HepG2 (cell line): ENCODE results near the gene SESN2. TPM values are rescaled to one million over a fixed set of nuclear protein-coding genes. Genes with fewer than 3 reads are reported as not detected.

Source experiments
- CAMTA2 ChIP-seq: sonication (generic); formaldehyde crosslinking; IDR thresholded peaks from 2 replicates; pipeline ENCODE4 v1.4.0; 2020; ENCODE audit warnings: mild to moderate bottlenecking, missing genetic modification reagents, borderline replicate concordance
- CENPX ChIP-seq: sonication (generic); formaldehyde crosslinking; IDR thresholded peaks from 2 replicates; pipeline ENCODE4 v1.9.0; 2021; ENCODE audit warnings: mild to moderate bottlenecking, missing genetic modification reagents, moderate library complexity
- KLF9 ChIP-seq: IDR thresholded peaks from 2 replicates; pipeline ENCODE4 v1.6.1; 2016; ENCODE audit warnings: low read depth
- PAWR ChIP-seq: sonication (generic); formaldehyde crosslinking; IDR thresholded peaks from 2 replicates; pipeline ENCODE4 v1.4.0; 2020; ENCODE audit warnings: missing genetic modification reagents, mild to moderate bottlenecking, borderline replicate concordance
- PTBP1 ChIP-seq: fragments of 200-400 bp; formaldehyde crosslinking; IDR thresholded peaks from 2 replicates; pipeline ENCODE4 v1.6.1; 2018; ENCODE audit warnings: low read length, low read depth; ENCODE audit not compliant: poor library complexity, severe bottlenecking
- SUZ12 ChIP-seq: fragments of 150-350 bp; IDR thresholded peaks from 2 replicates; pipeline ENCODE4 v1.6.1; 2014; ENCODE audit warnings: low read depth, low read length
- TBP ChIP-seq: sonication (generic); formaldehyde crosslinking; IDR thresholded peaks from 2 replicates; pipeline ENCODE4 v1.5.0; 2020; ENCODE audit warnings: missing genetic modification reagents
- ZC3H4 ChIP-seq: sonication (generic); formaldehyde crosslinking; IDR thresholded peaks from 2 replicates; pipeline ENCODE4 v1.4.0; 2020; ENCODE audit warnings: missing genetic modification reagents, borderline replicate concordance
- ZNF30 ChIP-seq: sonication (generic); formaldehyde crosslinking; IDR thresholded peaks from 2 replicates; pipeline ENCODE4 v1.5.0; 2020; ENCODE audit warnings: mild to moderate bottlenecking, missing genetic modification reagents
- ZNF44 ChIP-seq: sonication (generic); formaldehyde crosslinking; IDR thresholded peaks from 2 replicates; pipeline ENCODE4 v1.5.1; 2020; ENCODE audit warnings: mild to moderate bottlenecking, missing genetic modification reagents
- ZNF496 ChIP-seq: sonication (generic); formaldehyde crosslinking; IDR thresholded peaks from 2 replicates; pipeline ENCODE4 v1.8.1; 2023; ENCODE audit warnings: mild to moderate bottlenecking, moderate library complexity, missing genetic modification reagents; ENCODE audit not compliant: insufficient replicate concordance
- ZNF609 ChIP-seq: sonication (generic); formaldehyde crosslinking; IDR thresholded peaks from 2 replicates; pipeline ENCODE4 v1.4.0; 2020; ENCODE audit warnings: mild to moderate bottlenecking, missing genetic modification reagents, borderline replicate concordance
- ZNF678 ChIP-seq: sonication (generic); formaldehyde crosslinking; IDR thresholded peaks from 2 replicates; pipeline ENCODE4 v1.4.0; 2020; ENCODE audit warnings: mild to moderate bottlenecking, missing genetic modification reagents
- polyA plus RNA-seq, 8 experiments: library from polyadenylated mRNA; depleted of rRNA in 3 of 8; stranded (reverse) in 7 of 8; unstranded in 1 of 8; fragments of >200 nt; fragmentation: Illumina TruSeq in 4 of 8; extraction: Trizol in 4 of 8; gene quantifications; 2 replicates each; pipeline versions ENCODE4 v1.2.1 to v1.2.3, GENCODE V29; 2011 to 2016; ENCODE audit warnings: low read depth in 4 of 8, missing spikeins in 1 of 8, mixed read lengths in 1 of 8; ENCODE audit not compliant: insufficient read depth in 1 of 8
- total RNA-seq, 5 experiments: library from RNA; depleted of rRNA; stranded (reverse); fragments of >200 nt; fragmentation: Illumina TruSeq; extraction: Trizol; gene quantifications; 2 replicates each; pipeline ENCODE4 v1.2.3, GENCODE V29; 2016; ENCODE audit warnings: low read depth in 1 of 5
- TF ChIP-seq, protein P1 (sequence below): sonication (generic); formaldehyde crosslinking; IDR thresholded peaks from 2 replicates; pipeline ENCODE4 v1.4.0; 2020; ENCODE audit warnings: mild to moderate bottlenecking, missing genetic modification reagents
- TF ChIP-seq, protein P2 (sequence below): sonication (generic); formaldehyde crosslinking; IDR thresholded peaks from 2 replicates; pipeline ENCODE4 v1.4.0; 2020; ENCODE audit warnings: missing genetic modification reagents, borderline replicate concordance
- TF ChIP-seq, protein P3 (sequence below): sonication (generic); formaldehyde crosslinking; IDR thresholded peaks from 2 replicates; pipeline ENCODE4 v1.4.0; 2020; ENCODE audit warnings: missing genetic modification reagents

Gene SESN2
- total and polyA plus RNA-seq, 2 of the 13 experiments (the other 11 are each of a cell fraction or from before 2014, with no cell fraction given) = 13.2 to 19.1 TPM

DNA sequence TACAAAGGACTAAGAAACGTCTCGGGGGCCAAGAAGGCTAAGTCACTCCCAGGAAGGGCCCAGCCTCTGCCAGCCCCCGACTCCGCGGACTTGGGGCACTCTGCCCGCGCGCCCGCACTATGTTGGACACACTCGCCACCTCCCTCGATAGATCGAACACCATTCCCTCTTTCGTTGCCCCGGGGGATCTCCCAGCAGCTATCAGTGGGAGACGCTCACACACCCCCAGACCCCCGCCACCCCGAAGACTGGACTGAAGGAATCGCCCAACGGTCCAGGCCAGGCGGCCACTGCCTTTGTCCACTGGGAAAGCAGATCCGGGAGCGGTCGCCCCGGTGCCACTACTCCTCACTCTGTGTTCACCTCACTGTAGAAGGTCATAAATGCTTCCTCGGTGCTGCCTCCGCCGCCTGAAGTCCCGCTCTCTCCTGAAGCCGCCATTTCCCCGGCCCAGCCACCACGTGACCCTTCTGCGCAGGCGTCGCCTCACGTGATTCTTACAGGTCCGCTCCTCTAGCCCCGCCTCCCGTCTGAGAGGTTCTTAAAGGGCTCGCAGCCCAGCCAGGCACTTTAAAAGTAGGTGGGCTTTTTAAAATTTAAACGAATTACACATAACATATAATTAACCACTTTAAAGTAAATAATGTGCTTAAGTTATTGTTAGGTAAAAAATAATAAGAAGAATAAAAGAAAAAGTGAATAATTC lies 26.6 kb upstream of the SESN2 start, which contains the start of gene DNAJC8 (continued):
- TF ChIP-seq PTBP1 = no peak
- TF ChIP-seq ZNF44 (CRISPR knock-in tag) = no peak
- TF ChIP-seq, protein P1, sequence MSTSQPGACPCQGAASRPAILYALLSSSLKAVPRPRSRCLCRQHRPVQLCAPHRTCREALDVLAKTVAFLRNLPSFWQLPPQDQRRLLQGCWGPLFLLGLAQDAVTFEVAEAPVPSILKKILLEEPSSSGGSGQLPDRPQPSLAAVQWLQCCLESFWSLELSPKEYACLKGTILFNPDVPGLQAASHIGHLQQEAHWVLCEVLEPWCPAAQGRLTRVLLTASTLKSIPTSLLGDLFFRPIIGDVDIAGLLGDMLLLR = no peak
- TF ChIP-seq ZNF678 = no peak
- no peak for TF ChIP-seq TBP (CRISPR knock-in tag)
- TF ChIP-seq KLF9 (CRISPR knock-in tag) = peak; percentile 39; the same call in 1 of the 2 replicates
- TF ChIP-seq PAWR = no peak
- TF ChIP-seq, protein P2, sequence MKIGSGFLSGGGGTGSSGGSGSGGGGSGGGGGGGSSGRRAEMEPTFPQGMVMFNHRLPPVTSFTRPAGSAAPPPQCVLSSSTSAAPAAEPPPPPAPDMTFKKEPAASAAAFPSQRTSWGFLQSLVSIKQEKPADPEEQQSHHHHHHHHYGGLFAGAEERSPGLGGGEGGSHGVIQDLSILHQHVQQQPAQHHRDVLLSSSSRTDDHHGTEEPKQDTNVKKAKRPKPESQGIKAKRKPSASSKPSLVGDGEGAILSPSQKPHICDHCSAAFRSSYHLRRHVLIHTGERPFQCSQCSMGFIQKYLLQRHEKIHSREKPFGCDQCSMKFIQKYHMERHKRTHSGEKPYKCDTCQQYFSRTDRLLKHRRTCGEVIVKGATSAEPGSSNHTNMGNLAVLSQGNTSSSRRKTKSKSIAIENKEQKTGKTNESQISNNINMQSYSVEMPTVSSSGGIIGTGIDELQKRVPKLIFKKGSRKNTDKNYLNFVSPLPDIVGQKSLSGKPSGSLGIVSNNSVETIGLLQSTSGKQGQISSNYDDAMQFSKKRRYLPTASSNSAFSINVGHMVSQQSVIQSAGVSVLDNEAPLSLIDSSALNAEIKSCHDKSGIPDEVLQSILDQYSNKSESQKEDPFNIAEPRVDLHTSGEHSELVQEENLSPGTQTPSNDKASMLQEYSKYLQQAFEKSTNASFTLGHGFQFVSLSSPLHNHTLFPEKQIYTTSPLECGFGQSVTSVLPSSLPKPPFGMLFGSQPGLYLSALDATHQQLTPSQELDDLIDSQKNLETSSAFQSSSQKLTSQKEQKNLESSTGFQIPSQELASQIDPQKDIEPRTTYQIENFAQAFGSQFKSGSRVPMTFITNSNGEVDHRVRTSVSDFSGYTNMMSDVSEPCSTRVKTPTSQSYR (CRISPR knock-in tag) = 0 out of 2 replicates have a peak, but pooled peaks have one; percentile 18
- TF ChIP-seq, protein P3, sequence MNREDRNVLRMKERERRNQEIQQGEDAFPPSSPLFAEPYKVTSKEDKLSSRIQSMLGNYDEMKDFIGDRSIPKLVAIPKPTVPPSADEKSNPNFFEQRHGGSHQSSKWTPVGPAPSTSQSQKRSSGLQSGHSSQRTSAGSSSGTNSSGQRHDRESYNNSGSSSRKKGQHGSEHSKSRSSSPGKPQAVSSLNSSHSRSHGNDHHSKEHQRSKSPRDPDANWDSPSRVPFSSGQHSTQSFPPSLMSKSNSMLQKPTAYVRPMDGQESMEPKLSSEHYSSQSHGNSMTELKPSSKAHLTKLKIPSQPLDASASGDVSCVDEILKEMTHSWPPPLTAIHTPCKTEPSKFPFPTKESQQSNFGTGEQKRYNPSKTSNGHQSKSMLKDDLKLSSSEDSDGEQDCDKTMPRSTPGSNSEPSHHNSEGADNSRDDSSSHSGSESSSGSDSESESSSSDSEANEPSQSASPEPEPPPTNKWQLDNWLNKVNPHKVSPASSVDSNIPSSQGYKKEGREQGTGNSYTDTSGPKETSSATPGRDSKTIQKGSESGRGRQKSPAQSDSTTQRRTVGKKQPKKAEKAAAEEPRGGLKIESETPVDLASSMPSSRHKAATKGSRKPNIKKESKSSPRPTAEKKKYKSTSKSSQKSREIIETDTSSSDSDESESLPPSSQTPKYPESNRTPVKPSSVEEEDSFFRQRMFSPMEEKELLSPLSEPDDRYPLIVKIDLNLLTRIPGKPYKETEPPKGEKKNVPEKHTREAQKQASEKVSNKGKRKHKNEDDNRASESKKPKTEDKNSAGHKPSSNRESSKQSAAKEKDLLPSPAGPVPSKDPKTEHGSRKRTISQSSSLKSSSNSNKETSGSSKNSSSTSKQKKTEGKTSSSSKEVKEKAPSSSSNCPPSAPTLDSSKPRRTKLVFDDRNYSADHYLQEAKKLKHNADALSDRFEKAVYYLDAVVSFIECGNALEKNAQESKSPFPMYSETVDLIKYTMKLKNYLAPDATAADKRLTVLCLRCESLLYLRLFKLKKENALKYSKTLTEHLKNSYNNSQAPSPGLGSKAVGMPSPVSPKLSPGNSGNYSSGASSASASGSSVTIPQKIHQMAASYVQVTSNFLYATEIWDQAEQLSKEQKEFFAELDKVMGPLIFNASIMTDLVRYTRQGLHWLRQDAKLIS (CRISPR knock-in tag) = no peak
- no peak for TF ChIP-seq ZNF496 (CRISPR knock-in tag)
- TF ChIP-seq ZNF609 (CRISPR knock-in tag) = no peak
- no peak for TF ChIP-seq SUZ12
- TF ChIP-seq ZC3H4 = no peak
- no peak for TF ChIP-seq ZNF30 (CRISPR knock-in tag)
- TF ChIP-seq CENPX = no peak
- TF ChIP-seq CAMTA2 (CRISPR knock-in tag) = no peak
